IPS-18c (cell line): Measurements from ENCODE around the gene NUDCD3.

Source experiments
- H3K4me3 ChIP-seq: 2 replicates; pipeline ENCODE4 v1.7.0; 2013; ENCODE audit warnings: low read depth, mild to moderate bottlenecking, low read length, moderate library complexity; ENCODE audit not compliant: insufficient read depth
- H3K9me3 ChIP-seq: one replicate; pipeline ENCODE4 v1.6.1; 2013; ENCODE audit warnings: mild to moderate bottlenecking, low read length, moderate library complexity; ENCODE audit not compliant: control insufficient read depth, insufficient read depth

NUDCD3 gene

DNA sequence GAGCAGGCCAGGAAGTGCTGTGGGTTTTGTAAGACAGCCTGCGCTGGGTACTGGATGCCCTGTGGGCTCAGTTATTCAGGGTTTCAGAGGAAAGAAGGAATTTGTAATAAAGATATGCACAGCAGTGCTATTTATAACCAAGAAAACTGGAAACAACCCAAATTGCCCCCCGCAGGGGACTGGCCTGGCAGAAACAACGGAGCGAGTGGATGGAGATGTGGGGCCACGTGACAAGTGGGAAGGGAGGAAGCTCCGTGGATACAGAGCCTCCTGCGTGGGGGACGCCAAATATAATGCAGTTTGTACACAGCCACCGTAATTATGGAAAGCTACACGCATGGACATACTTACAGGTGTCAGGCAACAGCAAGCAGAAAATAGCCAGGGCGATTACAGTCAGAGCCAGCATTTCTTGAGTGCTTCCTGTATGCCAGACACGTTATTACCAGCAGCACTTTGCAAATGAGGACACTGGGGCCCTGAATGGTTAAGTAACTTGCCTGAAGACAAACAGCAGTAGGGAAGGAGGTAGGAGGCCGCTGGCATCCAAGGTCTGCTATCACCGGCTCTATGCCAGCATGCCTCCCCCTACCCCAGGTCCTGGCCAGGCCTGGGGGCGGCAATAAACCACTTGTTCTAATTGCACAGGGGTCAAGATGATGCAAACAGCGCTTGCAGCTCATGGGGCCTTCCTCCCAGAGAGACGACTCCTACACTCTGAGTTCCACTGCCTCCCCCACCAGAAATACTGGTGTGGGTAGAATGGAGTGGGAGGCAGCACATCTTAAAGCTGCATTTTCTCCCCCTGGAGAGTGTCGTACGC, 156.3 kb downstream of the NUDCD3 start:
- H3K4me3 ChIP-seq: no peak overlapping the region
- H3K9me3 ChIP-seq: no peaks in the 10 kb centered on the region

- no peak overlapping the region for H3K4me3 ChIP-seq
- H3K9me3 ChIP-seq: no peaks in the 10 kb centered on the region
Measured at GRCh38 chr7:44331682-44332081, 158.8 kb downstream of the NUDCD3 start.

- H3K4me3 ChIP-seq: no peak overlapping the region
Measured at GRCh38 chr7:44330331-44330730, 160.1 kb downstream of the NUDCD3 start.

GRCh38 chr7:44329888-44330287, 160.6 kb downstream of the NUDCD3 start:
- no peaks in the 10 kb centered on the region for H3K9me3 ChIP-seq

More at GRCh38 chr7:44330331-44330730, 160.1 kb downstream of the NUDCD3 start:
- no peaks in the 10 kb centered on the region for H3K9me3 ChIP-seq

More at GRCh38 chr7:44329888-44330287, 160.6 kb downstream of the NUDCD3 start:
- H3K4me3 ChIP-seq: no peak overlapping the region
